Tongue (tissue), 2 donors: ENCODE results near the gene ZYX. TPM values are rescaled to one million over a fixed set of nuclear protein-coding genes. Genes with fewer than 3 reads are reported as not detected.
A peak's percentile ranks its signal among the peaks of the same experiment; 100 is the strongest.

ENCODE experiments used
- DNase-seq: peaks from one replicate; pipeline ENCODE4 v3.0.0-alpha.2; 2015
- total RNA-seq: library from RNA; depleted of rRNA; stranded (reverse); fragments of >200 nt; gene quantifications from one replicate; pipeline ENCODE4 v1.2.3, GENCODE V29; 2014

Gene ZYX
- 33.7 TPM for total RNA-seq

- DNase-seq: peak; percentile 98
Observed at GRCh38 chr7:143380646-143381426, at the start of gene ZYX. TSS of gene ZYX (plus strand) at chr7:143381345. CDS start at chr7:143381572, 227 bp downstream.

- DNase-seq: no peak
Observed at GRCh38 chr7:143334244-143334643, 46.9 kb upstream of the ZYX start.

- no peak for DNase-seq
Observed at GRCh38 chr7:143337216-143337615, 43.9 kb upstream of the ZYX start.

- no peak for DNase-seq
Observed at GRCh38 chr7:143341842-143342241, 39.3 kb upstream of the ZYX start.

- DNase-seq: no peak
Observed at GRCh38 chr7:143343596-143343995, 37.5 kb upstream of the ZYX start.

GRCh38 chr7:143345428-143345900, 35.7 kb upstream of the ZYX start:
- DNase-seq: peak; percentile 67

GRCh38 chr7:143346018-143346417, 35.1 kb upstream of the ZYX start:
- no peak for DNase-seq

GRCh38 chr7:143347950-143348349, 33.2 kb upstream of the ZYX start:
- DNase-seq: no peak

- DNase-seq: no peak
Observed at GRCh38 chr7:143351060-143351459, 30.1 kb upstream of the ZYX start.

- DNase-seq: no peak
Observed at GRCh38 chr7:143351574-143351973, 29.6 kb upstream of the ZYX start.

GRCh38 chr7:143352531-143353002, 28.6 kb upstream of the ZYX start:
- no peak for DNase-seq

- no peak for DNase-seq
Observed at GRCh38 chr7:143354376-143354775, 26.8 kb upstream of the ZYX start.

- DNase-seq: no peak
Observed at GRCh38 chr7:143354965-143355364, 26.2 kb upstream of the ZYX start.

GRCh38 chr7:143355450-143356385, 25.4 kb upstream of the ZYX start:
- no peak for DNase-seq

GRCh38 chr7:143356414-143357050, 24.6 kb upstream of the ZYX start:
- DNase-seq: no peak

- DNase-seq: no peak
Observed at GRCh38 chr7:143358626-143359025, 22.5 kb upstream of the ZYX start.

GRCh38 chr7:143359771-143360353, 21.3 kb upstream of the ZYX start:
- DNase-seq: no peak

GRCh38 chr7:143360788-143361551, 20.2 kb upstream of the ZYX start:
- no peak for DNase-seq

GRCh38 chr7:143361552-143362130, 19.5 kb upstream of the ZYX start:
- no peak for DNase-seq

GRCh38 chr7:143362131-143363015, 18.8 kb upstream of the ZYX start, which contains the start of gene FAM131B:
TSS of gene FAM131B (minus strand) at chr7:143362713. CDS start at chr7:143362603, 110 bp downstream.
- DNase-seq: no peak
